RPMI8226 (cell line): ENCODE measurements around the gene SH3PXD2B.

Source experiments
- DNase-seq: peaks from one replicate; pipeline ENCODE4 v3.0.0-alpha.2; 2015

The SH3PXD2B gene

GRCh38 chr5:172454358-172455086, at the start of gene SH3PXD2B:
TSS of gene SH3PXD2B (minus strand) at chr5:172454525. CDS start at chr5:172454352, 173 bp downstream.
- DNase-seq = peak; percentile 60

GRCh38 chr5:172502969-172503368, 48.6 kb upstream of the SH3PXD2B start:
- peak; percentile 26 for DNase-seq

- DNase-seq = no peak
Measured at GRCh38 chr5:172502410-172502809, 48.1 kb upstream of the SH3PXD2B start.

GRCh38 chr5:172501708-172502320, 47.5 kb upstream of the SH3PXD2B start:
- DNase-seq = no peak

- DNase-seq = no peak
Measured at GRCh38 chr5:172499287-172499686, 45.0 kb upstream of the SH3PXD2B start.

GRCh38 chr5:172498431-172499129, 44.3 kb upstream of the SH3PXD2B start:
- no peak for DNase-seq

GRCh38 chr5:172497591-172498255, 43.4 kb upstream of the SH3PXD2B start:
- DNase-seq = no peak

- no peak for DNase-seq
Measured at GRCh38 chr5:172496671-172497371, 42.5 kb upstream of the SH3PXD2B start.

- DNase-seq = no peak
Measured at GRCh38 chr5:172494630-172495505, 40.5 kb upstream of the SH3PXD2B start.

- no peak for DNase-seq
Measured at GRCh38 chr5:172493906-172494305, 39.6 kb upstream of the SH3PXD2B start.

- DNase-seq = no peak
Measured at GRCh38 chr5:172493461-172493860, 39.1 kb upstream of the SH3PXD2B start.

GRCh38 chr5:172493002-172493401, 38.7 kb upstream of the SH3PXD2B start:
- DNase-seq = no peak

- no peak for DNase-seq
Measured at GRCh38 chr5:172492097-172492840, 37.9 kb upstream of the SH3PXD2B start.

GRCh38 chr5:172491481-172491880, 37.2 kb upstream of the SH3PXD2B start:
- no peak for DNase-seq

GRCh38 chr5:172490514-172491461, 36.5 kb upstream of the SH3PXD2B start:
- no peak for DNase-seq

GRCh38 chr5:172488221-172488620, 33.9 kb upstream of the SH3PXD2B start:
- DNase-seq = no peak

- DNase-seq = no peak
Measured at GRCh38 chr5:172487671-172488070, 33.3 kb upstream of the SH3PXD2B start.

GRCh38 chr5:172486912-172487311, 32.6 kb upstream of the SH3PXD2B start:
- no peak for DNase-seq

GRCh38 chr5:172486451-172486850, 32.1 kb upstream of the SH3PXD2B start:
- DNase-seq = no peak
